GM12878 (cell line): Measurements from ENCODE around the gene RIT1. TPM values are rescaled to one million over a fixed set of nuclear protein-coding genes. Genes with fewer than 3 reads are reported as not detected.

Experiments used
- ATAC-seq: fragments of 200-7000 bp; cut with Tn5 transposase; 3 replicates; pipeline ENCODE4 v1.9.1; 2020; ENCODE audit warnings: mild to moderate bottlenecking, moderate library complexity
- BruUV-seq: library from RNA; stranded (reverse); fragments of 400-500 nt; replicated peaks from 2 replicates; lab custom pipeline; 2021; lab: Mats Ljungman, UMichigan
- CTCF ChIA-PET: fragments of 300-600 bp; sonication (Branson Sonifier 250); formaldehyde crosslinking; extraction: SDS; loops from one replicate; lab custom pipeline; 2021; ENCODE audit warnings: inconsistent platforms; lab: Yijun Ruan, JAX
- POLR2A ChIA-PET: fragments of 350-600 bp; formaldehyde crosslinking; extraction: SDS; loops from one replicate; lab custom pipeline; 2021; ENCODE audit warnings: inconsistent platforms; lab: Charles Lee
- RAD21 ChIA-PET: fragments of 300-600 bp; sonication (Branson Sonifier 250); formaldehyde crosslinking; loops from one replicate; lab custom pipeline; 2023; ENCODE audit warnings: antibody characterized with exemption; ENCODE audit not compliant: unreplicated experiment; lab: Charles Lee
- SMC1A ChIA-PET: fragments of 300-600 bp; sonication (Branson Sonifier 250); formaldehyde crosslinking; loops from one replicate; lab custom pipeline; 2023; ENCODE audit not compliant: unreplicated experiment, uncharacterized antibody; lab: Charles Lee
- DNase-seq: peaks from one replicate; pipeline ENCODE4 v3.0.0-alpha.2; 2011; ENCODE audit warnings: low read depth, low spot score
- FAIRE-seq: peaks from 3 replicates; lab custom pipeline; 2011; peaks lifted over from hg19 to GRCh38; lab: Jason Lieb, UNC
- H2AFZ ChIP-seq: 2 replicates; pipeline ENCODE4 v1.6.0; 2011; ENCODE audit warnings: low read depth, low read length, control low read depth; ENCODE audit not compliant: control insufficient read depth
- H3K27ac ChIP-seq: 2 replicates; pipeline ENCODE4 v1.5.1; 2011; ENCODE audit warnings: control low read depth; ENCODE audit not compliant: control insufficient read depth, insufficient read depth
- H3K27me3 ChIP-seq, 2 experiments: replicated peaks in 1 of 2; 2 replicates each; pipeline versions ENCODE4 v1.6.0 to v1.6.1; 2011; ENCODE audit warnings: low read length in 1 of 2; ENCODE audit not compliant: control insufficient read depth in 2 of 2, insufficient read depth in 2 of 2
- H3K36me3 ChIP-seq, 2 experiments: 2 replicates each; pipeline ENCODE4 v1.5.1; 2011; ENCODE audit warnings: low read length in 1 of 2; ENCODE audit not compliant: control insufficient read depth in 2 of 2, insufficient read depth in 2 of 2
- H3K4me1 ChIP-seq: 2 replicates; pipeline ENCODE4 v1.6.1; 2011; ENCODE audit warnings: mild to moderate bottlenecking, low read length, moderate library complexity, mixed read lengths; ENCODE audit not compliant: control insufficient read depth, insufficient read depth
- H3K4me2 ChIP-seq: 2 replicates; pipeline ENCODE4 v1.6.0; 2011; ENCODE audit warnings: control low read depth; ENCODE audit not compliant: control insufficient read depth, insufficient read depth
- H3K4me3 ChIP-seq: fragments of 200-600 bp; sonication (generic); 2 replicates; pipeline ENCODE4 v1.5.1; 2016
- H3K79me2 ChIP-seq: 2 replicates; pipeline ENCODE4 v1.6.0; 2011; ENCODE audit warnings: low read length; ENCODE audit not compliant: control insufficient read depth, insufficient read depth
- H3K9ac ChIP-seq: 2 replicates; pipeline ENCODE4 v1.8.0; 2011; ENCODE audit warnings: low read length, control low read depth, mixed read lengths; ENCODE audit not compliant: control insufficient read depth, insufficient read depth
- H3K9me3 ChIP-seq: replicated peaks from 3 replicates; pipeline ENCODE4 v1.5.1; 2011; ENCODE audit warnings: mild to moderate bottlenecking, low read length; ENCODE audit not compliant: control insufficient read depth, insufficient read depth
- H4K20me1 ChIP-seq: 2 replicates; pipeline ENCODE4 v1.6.0; 2011; ENCODE audit not compliant: control insufficient read depth, insufficient read depth
- ASH2L ChIP-seq: fragments of 300-600, 200-600 bp; sonication (generic); IDR thresholded peaks from 2 replicates; pipeline ENCODE4 v1.6.1; 2017; ENCODE audit warnings: low read depth, mild to moderate bottlenecking, borderline replicate concordance
- CEBPB ChIP-seq, 2 experiments: fragments of 150-350 bp in 1 of 2; IDR thresholded peaks; 2 replicates each; pipeline ENCODE4 v1.6.1; 2012 to 2014; ENCODE audit warnings: low read depth in 2 of 2, low read length in 2 of 2, borderline replicate concordance in 1 of 2, inconsistent platforms in 1 of 2
- CREM ChIP-seq: IDR thresholded peaks from 2 replicates; pipeline ENCODE4 v1.6.1; 2014; ENCODE audit warnings: antibody characterized with exemption, low read depth
- EP300 ChIP-seq, 2 experiments: fragments of 150-350 bp in 1 of 2; IDR thresholded peaks; 2 replicates each; pipeline ENCODE4 v1.6.1; 2011 to 2012; ENCODE audit warnings: low read depth in 2 of 2, low read length in 2 of 2, borderline replicate concordance in 1 of 2, improper control_type of control experiment in 1 of 2, inconsistent platforms in 1 of 2; ENCODE audit not compliant: control insufficient read depth in 1 of 2
- SMARCA5 ChIP-seq: fragments of 450-650 bp; IDR thresholded peaks from 2 replicates; pipeline ENCODE4 v1.6.1; 2017; ENCODE audit warnings: mild to moderate bottlenecking
- TCF12 ChIP-seq: IDR thresholded peaks from 2 replicates; pipeline ENCODE4 v1.6.1; 2011; ENCODE audit warnings: low read depth, mild to moderate bottlenecking, low read length
- ZSCAN29 ChIP-seq: fragments of 450-650 bp; IDR thresholded peaks from 2 replicates; pipeline ENCODE4 v1.6.1; 2017; ENCODE audit warnings: mild to moderate bottlenecking, moderate library complexity
- WGBS: methylation state at CpG from one replicate; pipeline ENCODE4 v1.1.6; 2016; ENCODE audit warnings: low lambda C conversion rate; ENCODE audit not compliant: insufficient replicate concordance, insufficient coverage; ENCODE audit errors: missing lambda C conversion rate; 5-methylcytosine and 5-hydroxymethylcytosine counted together
- in situ Hi-C: fragments of 300-500 bp; cut with MboI; formaldehyde crosslinking; loops from 9 replicates; pipeline ENCODE4 v1.14.3; 2018; ENCODE audit warnings: mixed read lengths
- intact Hi-C: fragments of 100-400 bp; cut with micrococcal nuclease; formaldehyde crosslinking; loops from one replicate; pipeline ENCODE4 v1.14.2; 2022; ENCODE audit not compliant: unreplicated experiment
- polyA plus RNA-seq, 11 experiments: library from polyadenylated mRNA; depleted of rRNA in 4 of 11; unstranded in 6 of 11; stranded (reverse) in 5 of 11; fragments of >200 nt; fragmentation: Nextera tagmentation in 4 of 11; fragmentation: Illumina TruSeq in 1 of 11; extraction: Ambion mirVana in 4 of 11; extraction: Trizol in 1 of 11; gene quantifications; 1 replicate in 1 of 11; 2 replicates in 10 of 11; pipeline versions ENCODE4 v1.2.1 to v1.2.3, GENCODE V29; 2011 to 2016; ENCODE audit warnings: inconsistent platforms in 2 of 11, missing spikeins in 2 of 11, low read depth in 1 of 11
- total RNA-seq, 4 experiments: library from RNA; depleted of rRNA in 3 of 4; stranded (reverse); fragments of >200 nt in 3 of 4; fragmentation: Illumina TruSeq in 1 of 4; extraction: Trizol in 1 of 4; gene quantifications; 2 replicates each; pipeline versions ENCODE4 v1.2.1 to v1.2.3, GENCODE V29; 2013 to 2021
- TF ChIP-seq, protein P1 (sequence below): fragments of 450-650 bp; formaldehyde crosslinking; IDR thresholded peaks from 2 replicates; pipeline ENCODE4 v1.4.0; 2020; ENCODE audit warnings: mild to moderate bottlenecking, moderate library complexity

The RIT1 gene
- total and polyA plus RNA-seq, 10 of the 15 experiments (the other 5 are each of a cell fraction or from before 2014, with no cell fraction given): 6.8 to 61.5 (median 13.7) TPM

DNA sequence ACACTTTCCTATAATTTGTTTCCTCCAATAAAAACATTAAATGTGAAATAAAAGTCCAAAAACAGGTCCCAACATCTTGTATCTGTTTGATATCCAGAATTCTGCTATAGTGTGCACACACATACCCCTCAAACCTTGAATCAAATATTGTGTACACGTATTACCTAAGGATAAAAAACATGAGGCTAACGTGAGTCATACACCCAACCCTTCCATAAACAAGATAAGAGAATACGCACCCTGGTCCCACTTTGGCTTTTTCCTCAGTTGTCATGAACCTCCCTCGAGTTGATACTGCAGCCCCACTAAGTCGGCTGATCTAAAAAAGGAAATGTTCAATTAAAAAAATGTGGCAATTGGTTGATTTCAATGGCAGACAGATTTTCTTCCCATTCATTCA lies 17.9 kb upstream of the RIT1 start:
- no peak overlapping the region for H3K4me2 ChIP-seq
- H3K9ac ChIP-seq: no peak overlapping the region
- peaks cover 7 to 43% of the 10 kb centered on the region in 2 experiments for H3K36me3 ChIP-seq
- no peak for ATAC-seq
- in situ Hi-C loops (no loop called here), intact Hi-C loops (no loop called here)
- no peak for DNase-seq
- no peak overlapping the region for H3K27ac ChIP-seq
- H3K4me1 ChIP-seq: peaks cover 10% of the 10 kb centered on the region
- no peak for FAIRE-seq
- H3K27me3 ChIP-seq: no peaks in the 10 kb centered on the region
- no peaks in the 10 kb centered on the region for H3K9me3 ChIP-seq
- 88% methylated on average over 5 of the region's 5 CpGs for WGBS
- RAD21 ChIA-PET: no interaction called here
- peaks cover 5% of the 10 kb centered on the region; the same call in 1 of the 2 replicates for H4K20me1 ChIP-seq
- peaks cover 48% of the 10 kb centered on the region for H3K79me2 ChIP-seq
- no peak overlapping the region for H2AFZ ChIP-seq
- no TSS peak for BruUV-seq
- CTCF ChIA-PET: no interaction called here
- POLR2A ChIA-PET: interaction anchor here (3.0 kb wide), 1 partner anchor 70 kb away, joined by 11 read pairs; the partner anchor contains the start of gene SYT11
- TF ChIP-seq CREM: no peak
- no peak for TF ChIP-seq ZSCAN29
- TF ChIP-seq SMARCA5: no peak
- TF ChIP-seq, protein P1, sequence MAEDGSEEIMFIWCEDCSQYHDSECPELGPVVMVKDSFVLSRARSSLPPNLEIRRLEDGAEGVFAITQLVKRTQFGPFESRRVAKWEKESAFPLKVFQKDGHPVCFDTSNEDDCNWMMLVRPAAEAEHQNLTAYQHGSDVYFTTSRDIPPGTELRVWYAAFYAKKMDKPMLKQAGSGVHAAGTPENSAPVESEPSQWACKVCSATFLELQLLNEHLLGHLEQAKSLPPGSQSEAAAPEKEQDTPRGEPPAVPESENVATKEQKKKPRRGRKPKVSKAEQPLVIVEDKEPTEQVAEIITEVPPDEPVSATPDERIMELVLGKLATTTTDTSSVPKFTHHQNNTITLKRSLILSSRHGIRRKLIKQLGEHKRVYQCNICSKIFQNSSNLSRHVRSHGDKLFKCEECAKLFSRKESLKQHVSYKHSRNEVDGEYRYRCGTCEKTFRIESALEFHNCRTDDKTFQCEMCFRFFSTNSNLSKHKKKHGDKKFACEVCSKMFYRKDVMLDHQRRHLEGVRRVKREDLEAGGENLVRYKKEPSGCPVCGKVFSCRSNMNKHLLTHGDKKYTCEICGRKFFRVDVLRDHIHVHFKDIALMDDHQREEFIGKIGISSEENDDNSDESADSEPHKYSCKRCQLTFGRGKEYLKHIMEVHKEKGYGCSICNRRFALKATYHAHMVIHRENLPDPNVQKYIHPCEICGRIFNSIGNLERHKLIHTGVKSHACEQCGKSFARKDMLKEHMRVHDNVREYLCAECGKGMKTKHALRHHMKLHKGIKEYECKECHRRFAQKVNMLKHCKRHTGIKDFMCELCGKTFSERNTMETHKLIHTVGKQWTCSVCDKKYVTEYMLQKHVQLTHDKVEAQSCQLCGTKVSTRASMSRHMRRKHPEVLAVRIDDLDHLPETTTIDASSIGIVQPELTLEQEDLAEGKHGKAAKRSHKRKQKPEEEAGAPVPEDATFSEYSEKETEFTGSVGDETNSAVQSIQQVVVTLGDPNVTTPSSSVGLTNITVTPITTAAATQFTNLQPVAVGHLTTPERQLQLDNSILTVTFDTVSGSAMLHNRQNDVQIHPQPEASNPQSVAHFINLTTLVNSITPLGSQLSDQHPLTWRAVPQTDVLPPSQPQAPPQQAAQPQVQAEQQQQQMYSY (CRISPR knock-in tag): no peak
- no peak for TF ChIP-seq TCF12
- TF ChIP-seq ASH2L: no peak
- TF ChIP-seq CEBPB (IDR thresholded peaks at IDR 0.05; ENCODE audit: borderline replicate concordance in 1 of 2, low read depth in 2 of 2, low read length in 2 of 2): no peak
- TF ChIP-seq EP300 (IDR thresholded peaks at IDR 0.05; ENCODE audit: borderline replicate concordance in 1 of 2, control insufficient read depth in 1 of 2, low read depth in 2 of 2, low read length in 2 of 2): no peak
- no peak overlapping the region for H3K4me3 ChIP-seq
- SMC1A ChIA-PET: interaction anchor here (1.6 to 5.1 kb wide), 3 partner anchors 13 to 31 kb away, joined by 6 to 22 read pairs (median 7); no protein-coding TSS in a partner anchor
